HS-5 (cell line): ENCODE results near the gene CNGA4.

Source experiments
- DNase-seq: peaks from one replicate; pipeline ENCODE4 v3.0.0-alpha.2; 2012; ENCODE audit warnings: low read depth

Gene CNGA4

GRCh38 chr11:6238902-6239301 lies at the start of gene CNGA4:
Gene CNGA4, plus strand, starts transcription at chr11:6239089. Its CDS starts 118 bp downstream, at chr11:6239207.
- no peak for DNase-seq

GRCh38 chr11:6191742-6192141 lies 47.1 kb upstream of the CNGA4 start:
- DNase-seq, result no peak

GRCh38 chr11:6194065-6194581 lies 44.8 kb upstream of the CNGA4 start:
- no peak for DNase-seq

GRCh38 chr11:6196396-6196795 lies 42.5 kb upstream of the CNGA4 start:
- DNase-seq, result no peak

GRCh38 chr11:6197466-6198200 lies 41.3 kb upstream of the CNGA4 start:
- DNase-seq, result no peak

GRCh38 chr11:6199174-6199810 lies 39.6 kb upstream of the CNGA4 start, which contains the start of gene OR52W1:
Gene OR52W1, plus strand, starts transcription at chr11:6199224. Its CDS starts 0 bp downstream, at chr11:6199224.
- DNase-seq, result no peak

GRCh38 chr11:6200975-6201374 lies 37.9 kb upstream of the CNGA4 start:
- DNase-seq, result no peak

- DNase-seq, result no peak
Observed at GRCh38 chr11:6201481-6201880, 37.4 kb upstream of the CNGA4 start.

- DNase-seq, result no peak
Observed at GRCh38 chr11:6202041-6202440, 36.8 kb upstream of the CNGA4 start.

- no peak for DNase-seq
Observed at GRCh38 chr11:6203327-6203726, 35.6 kb upstream of the CNGA4 start.

GRCh38 chr11:6204706-6205105 lies 34.2 kb upstream of the CNGA4 start:
- no peak for DNase-seq

GRCh38 chr11:6205366-6205765 lies 33.5 kb upstream of the CNGA4 start, which contains the start of gene C11orf42:
Gene C11orf42, plus strand, starts transcription at chr11:6205557. Its CDS starts 59 bp downstream, at chr11:6205616.
- DNase-seq, result no peak

GRCh38 chr11:6206456-6207180 lies 32.3 kb upstream of the CNGA4 start:
- no peak for DNase-seq

GRCh38 chr11:6209801-6210200 lies 29.1 kb upstream of the CNGA4 start:
- DNase-seq, result no peak

GRCh38 chr11:6210274-6210955 lies 28.5 kb upstream of the CNGA4 start:
- no peak for DNase-seq

GRCh38 chr11:6214530-6214929 lies 24.4 kb upstream of the CNGA4 start:
- no peak for DNase-seq

GRCh38 chr11:6216501-6216900 lies 22.4 kb upstream of the CNGA4 start:
- DNase-seq, result no peak

- DNase-seq, result no peak
Observed at GRCh38 chr11:6217722-6218121, 21.2 kb upstream of the CNGA4 start.

- peak; percentile 82 for DNase-seq
Observed at GRCh38 chr11:6219359-6219758, 19.5 kb upstream of the CNGA4 start.

- no peak for DNase-seq
Observed at GRCh38 chr11:6223854-6224253, 15.0 kb upstream of the CNGA4 start.

GRCh38 chr11:6224421-6224820 lies 14.5 kb upstream of the CNGA4 start:
- DNase-seq, result no peak

- DNase-seq, result no peak
Observed at GRCh38 chr11:6225024-6225423, 13.9 kb upstream of the CNGA4 start.
